Fibroblast of lung (primary cell): ENCODE data around the gene SCFD2. TPM values are rescaled to one million over a fixed set of nuclear protein-coding genes. Genes with fewer than 3 reads are reported as not detected.

ENCODE experiments used
- DNase-seq, 2 donors: peaks; one replicate each; pipeline versions ENCODE4 v3.0.0 to v3.0.0-alpha.2; 2010; ENCODE audit warnings: low read depth in 2 of 2
- H2AFZ ChIP-seq: 2 replicates; pipeline ENCODE4 v1.5.1; 2012; ENCODE audit warnings: low read length, control low read depth, inconsistent platforms
- H3K27ac ChIP-seq: 2 replicates; pipeline ENCODE4 v1.5.1; 2011; ENCODE audit warnings: low read length, control low read depth; ENCODE audit not compliant: insufficient read depth
- H3K27me3 ChIP-seq: 2 replicates; pipeline ENCODE4 v1.5.1; 2011; ENCODE audit warnings: mild to moderate bottlenecking, low read length; ENCODE audit not compliant: control insufficient read depth, insufficient read depth
- H3K36me3 ChIP-seq: 2 replicates; pipeline ENCODE4 v1.5.1; 2011; ENCODE audit warnings: low read length; ENCODE audit not compliant: control insufficient read depth, insufficient read depth
- H3K4me1 ChIP-seq: 2 replicates; pipeline ENCODE4 v1.5.1; 2011; ENCODE audit warnings: low read length; ENCODE audit not compliant: control insufficient read depth, insufficient read depth; ENCODE audit errors: extremely low read depth
- H3K4me2 ChIP-seq: 2 replicates; pipeline ENCODE4 v1.5.1; 2011; ENCODE audit warnings: low read length, control low read depth; ENCODE audit not compliant: insufficient read depth; ENCODE audit errors: extremely low read depth
- H3K4me3 ChIP-seq, 4 experiments: fragments of 200-600 bp in 1 of 4; sonication (generic) in 1 of 4; replicated peaks in 1 of 4; 2 replicates each; pipeline ENCODE4 v1.5.1; 2011 to 2016; ENCODE audit warnings: low read length in 4 of 4, low read depth in 3 of 4, mild to moderate bottlenecking in 3 of 4, control low read depth in 2 of 4, inconsistent platforms in 1 of 4, mixed read lengths in 1 of 4; ENCODE audit not compliant: insufficient read depth in 1 of 4; ENCODE audit errors: control extremely low read depth in 1 of 4
- H3K79me2 ChIP-seq: 2 replicates; pipeline ENCODE4 v1.5.1; 2012; ENCODE audit warnings: mild to moderate bottlenecking, low read length, inconsistent platforms; ENCODE audit not compliant: control insufficient read depth, insufficient read depth
- H3K9ac ChIP-seq: 2 replicates; pipeline ENCODE4 v1.5.1; 2011; ENCODE audit warnings: mild to moderate bottlenecking, low read length, control low read depth; ENCODE audit not compliant: insufficient read depth
- H3K9me3 ChIP-seq: 2 replicates; pipeline ENCODE4 v1.5.1; 2012; ENCODE audit warnings: low read depth, low read length; ENCODE audit not compliant: control insufficient read depth, insufficient read depth
- H4K20me1 ChIP-seq: 2 replicates; pipeline ENCODE4 v1.5.1; 2011; ENCODE audit warnings: low read length; ENCODE audit not compliant: control insufficient read depth, insufficient read depth; ENCODE audit errors: extremely low read depth
- CTCF ChIP-seq, 2 donors: IDR thresholded peaks in 1 of 2; conservative IDR thresholded peaks in 1 of 2; 1 replicate in 1 of 2; 2 replicates in 1 of 2; pipeline ENCODE4 v1.5.1; 2011 to 2012; ENCODE audit warnings: low read length in 2 of 2, control low read depth in 1 of 2, inconsistent platforms in 1 of 2, low read depth in 1 of 2, mild to moderate bottlenecking in 1 of 2
- EZH2 ChIP-seq: IDR thresholded peaks from 2 replicates; pipeline ENCODE4 v1.5.1; 2012; ENCODE audit warnings: low read length, control low read depth, mild to moderate bottlenecking; ENCODE audit errors: missing control alignments
- polyA plus RNA-seq, 2 donors: library from polyadenylated mRNA; depleted of rRNA in 1 of 2; stranded (reverse) in 1 of 2; unstranded in 1 of 2; fragments of >200 nt; gene quantifications; 2 replicates each; pipeline ENCODE4 v1.2.1, GENCODE V29; 2011 to 2012; ENCODE audit warnings: missing spikeins in 1 of 2
- total RNA-seq: library from RNA; depleted of rRNA; stranded (reverse); fragments of >200 nt; gene quantifications from 2 replicates; pipeline ENCODE4 v1.2.1, GENCODE V29; 2014

SCFD2 gene
- total and polyA plus RNA-seq, 2 donors (not counting 1 experiment from before 2014, with no cell fraction given), result 16.2 to 23.1 TPM

DNA sequence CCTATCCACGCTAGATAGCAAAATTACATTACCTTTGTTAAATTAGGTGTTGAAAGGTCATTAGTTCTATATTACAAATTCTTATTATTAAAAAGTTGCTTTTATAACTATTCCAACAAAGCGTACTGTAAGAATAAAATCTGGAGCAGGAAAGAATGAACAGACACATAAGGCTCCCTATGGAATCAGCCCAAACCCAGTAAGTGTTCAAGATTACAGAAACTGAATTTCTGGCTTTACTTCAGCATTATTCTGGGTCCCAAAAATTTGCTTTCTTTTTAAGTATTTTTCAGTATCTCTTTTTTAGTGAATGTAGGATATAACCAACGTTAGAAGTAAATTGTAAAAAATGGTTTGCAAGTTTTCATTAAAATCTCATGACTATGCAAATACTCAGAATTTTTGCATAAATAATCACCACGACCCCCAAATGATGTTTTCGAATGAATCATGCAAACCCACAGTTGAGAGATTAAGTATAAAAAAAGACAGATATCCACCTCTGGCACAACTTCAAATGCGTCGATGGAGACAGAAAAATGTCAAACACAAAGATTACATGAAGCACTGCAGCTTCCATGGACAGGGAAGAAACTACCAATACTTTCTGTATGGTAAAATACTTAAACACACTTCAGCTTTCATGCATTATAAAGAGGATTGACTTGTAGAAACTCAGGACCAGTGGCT, 265.2 kb downstream of the SCFD2 start:
- Histone ChIP-seq H2AFZ (no peak overlapping the region), H3K4me1 (peaks cover 14% of the 10 kb centered on the region), H3K9ac (no peak overlapping the region), H3K79me2 (no peaks in the 10 kb centered on the region), H3K4me2 (peak overlapping the region; percentile 64), H3K36me3 (no peaks in the 10 kb centered on the region), H3K9me3 (no peaks in the 10 kb centered on the region), H3K4me3 (peak overlapping the region; percentile 18 to 28 (median 24)), H3K27ac (peak overlapping the region; percentile 55), H3K27me3 (no peaks in the 10 kb centered on the region), H4K20me1 (no peaks in the 10 kb centered on the region)
- DNase-seq, result peak; percentile 27 to 90
- TF ChIP-seq EZH2 (no peak), CTCF (conservative IDR thresholded peaks at IDR 0.05 in 1 of 2, IDR thresholded peaks at IDR 0.05 in 1 of 2; ENCODE audit: low read depth in 1 of 2, low read length in 2 of 2) (no peak)

DNA sequence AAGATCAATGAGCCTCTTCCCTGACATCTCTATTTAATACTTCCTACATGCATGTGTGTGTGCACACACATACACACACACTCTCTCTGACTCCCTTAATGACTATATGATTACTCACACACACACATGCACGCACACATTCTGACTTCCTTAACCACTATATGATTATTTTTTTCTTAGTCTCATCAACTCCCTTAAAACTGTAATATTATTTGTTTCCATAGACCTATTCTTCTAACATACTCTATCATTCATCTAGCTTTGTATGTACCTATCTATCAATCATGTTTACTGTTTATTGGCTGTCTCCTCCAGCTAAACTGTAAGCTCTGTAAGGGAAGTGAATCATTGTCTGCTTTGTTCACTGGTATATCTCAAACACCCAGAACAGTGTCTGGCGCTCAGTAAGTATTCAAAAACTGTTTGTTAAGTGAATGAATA, 267.2 kb downstream of the SCFD2 start:
- Histone ChIP-seq H3K79me2 (no peaks in the 10 kb centered on the region), H3K4me2 (no peak overlapping the region), H2AFZ (no peak overlapping the region), H3K4me1 (peaks cover 14% of the 10 kb centered on the region), H3K36me3 (no peaks in the 10 kb centered on the region), H3K9me3 (no peaks in the 10 kb centered on the region), H3K27me3 (no peaks in the 10 kb centered on the region), H3K9ac (no peak overlapping the region), H3K4me3 (no peak overlapping the region), H3K27ac (no peak overlapping the region), H4K20me1 (no peaks in the 10 kb centered on the region)
- TF ChIP-seq CTCF (conservative IDR thresholded peaks at IDR 0.05 in 1 of 2, IDR thresholded peaks at IDR 0.05 in 1 of 2; ENCODE audit: low read depth in 1 of 2, low read length in 2 of 2) (no peak), EZH2 (no peak)
- peak; percentile 63 to 89 for DNase-seq

- Histone ChIP-seq H3K4me1 (peaks cover 10% of the 10 kb centered on the region), H3K9ac (no peak overlapping the region), H3K4me2 (no peak overlapping the region), H3K36me3 (no peaks in the 10 kb centered on the region), H2AFZ (no peak overlapping the region), H3K9me3 (no peaks in the 10 kb centered on the region), H3K27me3 (no peaks in the 10 kb centered on the region), H3K4me3 (no peak overlapping the region), H3K79me2 (no peaks in the 10 kb centered on the region), H4K20me1 (no peaks in the 10 kb centered on the region), H3K27ac (no peak overlapping the region)
- TF ChIP-seq EZH2, result no peak
- TF ChIP-seq CTCF (conservative IDR thresholded peaks at IDR 0.05 in 1 of 2, IDR thresholded peaks at IDR 0.05 in 1 of 2; ENCODE audit: low read depth in 1 of 2, low read length in 2 of 2), result no peak
- no peak for DNase-seq
These were observed 271.8 kb downstream of the SCFD2 start for GRCh38 chr4:53094040-53094439.
